K562 (cell line): ENCODE measurements around the gene B9D2. TPM values are rescaled to one million over a fixed set of nuclear protein-coding genes. Genes with fewer than 3 reads are reported as not detected.
A peak's percentile ranks its signal among the peaks of the same experiment; 100 is the strongest.

Source experiments
- ATF7 ChIP-seq: fragments of 450-650 bp; IDR thresholded peaks from 2 replicates; pipeline ENCODE4 v1.7.1; 2014; ENCODE audit warnings: mild to moderate bottlenecking, moderate library complexity
- EP400 ChIP-seq: fragments of 450-650 bp; IDR thresholded peaks from 2 replicates; pipeline ENCODE4 v1.6.1; 2017; ENCODE audit warnings: antibody characterized with exemption, mild to moderate bottlenecking, moderate library complexity
- FOXK2 ChIP-seq, 2 experiments: fragments of 450-650 bp; IDR thresholded peaks in 1 of 2; conservative IDR thresholded peaks in 1 of 2; 2 replicates each; pipeline ENCODE4 v1.6.1; 2016; ENCODE audit warnings: low read depth in 2 of 2, mild to moderate bottlenecking in 1 of 2
- FUS ChIP-seq: fragments of 200-400 bp; formaldehyde crosslinking; optimal IDR thresholded peaks from 2 replicates; pipeline ENCODE3; 2017; ENCODE audit warnings: low read depth, low read length
- GABPB1 ChIP-seq: sonication (generic); formaldehyde crosslinking; IDR thresholded peaks from 2 replicates; pipeline ENCODE4 v1.8.0; 2022; ENCODE audit warnings: mild to moderate bottlenecking, missing genetic modification reagents
- KLF16 ChIP-seq: IDR thresholded peaks from 2 replicates; pipeline ENCODE4 v1.6.1; 2016; ENCODE audit warnings: antibody characterized with exemption
- NONO ChIP-seq, 2 experiments: fragments of 200-400 bp in 1 of 2; fragments of 450-650 bp in 1 of 2; formaldehyde crosslinking in 1 of 2; IDR thresholded peaks; 2 replicates each; pipeline ENCODE4 v1.6.1; 2017; ENCODE audit warnings: low read depth in 2 of 2, mild to moderate bottlenecking in 2 of 2, moderate library complexity in 2 of 2, low read length in 1 of 2
- PTBP1 ChIP-seq: fragments of 200-400 bp; formaldehyde crosslinking; IDR thresholded peaks from 2 replicates; pipeline ENCODE4 v1.6.1; 2017; ENCODE audit warnings: low read depth, low read length
- RNF219 ChIP-seq: fragments of 250-450 bp; sonication (Bioruptor Pico); IDR thresholded peaks from 2 replicates; pipeline ENCODE4 v1.5.0; 2022; ENCODE audit warnings: mild to moderate bottlenecking
- SLC30A9 ChIP-seq: fragments of 250-450 bp; sonication (Bioruptor Pico); IDR thresholded peaks from 2 replicates; pipeline ENCODE4 v1.8.0; 2022; ENCODE audit warnings: mild to moderate bottlenecking, moderate library complexity
- TARDBP ChIP-seq: fragments of 450-650 bp; IDR thresholded peaks from 2 replicates; pipeline ENCODE4 v1.6.1; 2016
- ZFP30 ChIP-seq: fragments of 250-450 bp; sonication (Bioruptor Pico); IDR thresholded peaks from 2 replicates; pipeline ENCODE4 v1.8.0; 2022; ENCODE audit warnings: moderate library complexity, mild to moderate bottlenecking, inconsistent platforms, borderline replicate concordance
- ZNF316 ChIP-seq: fragments of 450-650 bp; IDR thresholded peaks from 2 replicates; pipeline ENCODE4 v1.6.1; 2016
- ZNF354B ChIP-seq: fragments of 250-450 bp; sonication (Bioruptor Pico); IDR thresholded peaks from 2 replicates; pipeline ENCODE4 v1.4.0; 2020
- ZNF561 ChIP-seq: fragments of 450-650 bp; formaldehyde crosslinking; conservative IDR thresholded peaks from 2 replicates; pipeline ENCODE4 v1.4.0; 2020; ENCODE audit warnings: mild to moderate bottlenecking, moderate library complexity
- ZNF766 ChIP-seq: fragments of 200-800 bp; sonication (Bioruptor generic); conservative IDR thresholded peaks from 2 replicates; pipeline ENCODE4 v1.6.1; 2016; ENCODE audit warnings: missing genetic modification characterization, missing compliant biosample characterization
- ZNF77 ChIP-seq: fragments of 250-450 bp; sonication (Bioruptor Pico); IDR thresholded peaks from 2 replicates; pipeline ENCODE4 v1.5.0; 2020
- polyA plus RNA-seq, 8 experiments: library from polyadenylated mRNA; depleted of rRNA in 4 of 8; stranded (reverse) in 5 of 8; unstranded in 3 of 8; fragments of >200 nt; fragmentation: Nextera tagmentation in 2 of 8; fragmentation: Illumina TruSeq in 1 of 8; extraction: Ambion mirVana in 2 of 8; extraction: Trizol in 1 of 8; gene quantifications; 2 replicates each; pipeline versions ENCODE4 v1.2.1 to v1.2.3, GENCODE V29; 2011 to 2014; ENCODE audit warnings: inconsistent platforms in 1 of 8, missing spikeins in 1 of 8
- total RNA-seq, 7 experiments: library from RNA; depleted of rRNA in 6 of 7; stranded (reverse); fragments of >200 nt in 6 of 7; fragmentation: Illumina TruSeq in 2 of 7; extraction: Trizol in 2 of 7; gene quantifications; 2 replicates each; pipeline versions ENCODE4 v1.2.1 to v1.2.3, GENCODE V29; 2011 to 2021; ENCODE audit warnings: low replicate concordance in 1 of 7
- TF ChIP-seq, protein P1 (sequence below): fragments of 250-450 bp; sonication (Bioruptor Pico); IDR thresholded peaks from 2 replicates; pipeline ENCODE4 v1.8.0; 2022; ENCODE audit warnings: inconsistent platforms, mild to moderate bottlenecking, moderate library complexity, borderline replicate concordance
- TF ChIP-seq, protein P2 (sequence below): sonication (generic); formaldehyde crosslinking; IDR thresholded peaks from 2 replicates; pipeline ENCODE4 v1.8.0; 2022; ENCODE audit warnings: mild to moderate bottlenecking, missing genetic modification reagents
- TF ChIP-seq, protein P3 (sequence below), 2 experiments: fragments of 150-350 bp in 1 of 2; IDR thresholded peaks; 2 replicates each; pipeline ENCODE4 v1.6.1; 2012 to 2016; ENCODE audit warnings: low read depth in 2 of 2, low read length in 2 of 2, mild to moderate bottlenecking in 1 of 2, moderate library complexity in 1 of 2
- TF ChIP-seq, protein P4 (sequence below): fragments of 250-450 bp; sonication (Bioruptor Pico); IDR thresholded peaks from 2 replicates; pipeline ENCODE4 v1.8.0; 2022; ENCODE audit warnings: moderate library complexity, mild to moderate bottlenecking, inconsistent platforms

Gene B9D2
- total and polyA plus RNA-seq, 9 of the 15 experiments (the other 6 are each of a cell fraction or from before 2014, with no cell fraction given), result 0.83 to 6.9 (median 2.8) TPM

DNA sequence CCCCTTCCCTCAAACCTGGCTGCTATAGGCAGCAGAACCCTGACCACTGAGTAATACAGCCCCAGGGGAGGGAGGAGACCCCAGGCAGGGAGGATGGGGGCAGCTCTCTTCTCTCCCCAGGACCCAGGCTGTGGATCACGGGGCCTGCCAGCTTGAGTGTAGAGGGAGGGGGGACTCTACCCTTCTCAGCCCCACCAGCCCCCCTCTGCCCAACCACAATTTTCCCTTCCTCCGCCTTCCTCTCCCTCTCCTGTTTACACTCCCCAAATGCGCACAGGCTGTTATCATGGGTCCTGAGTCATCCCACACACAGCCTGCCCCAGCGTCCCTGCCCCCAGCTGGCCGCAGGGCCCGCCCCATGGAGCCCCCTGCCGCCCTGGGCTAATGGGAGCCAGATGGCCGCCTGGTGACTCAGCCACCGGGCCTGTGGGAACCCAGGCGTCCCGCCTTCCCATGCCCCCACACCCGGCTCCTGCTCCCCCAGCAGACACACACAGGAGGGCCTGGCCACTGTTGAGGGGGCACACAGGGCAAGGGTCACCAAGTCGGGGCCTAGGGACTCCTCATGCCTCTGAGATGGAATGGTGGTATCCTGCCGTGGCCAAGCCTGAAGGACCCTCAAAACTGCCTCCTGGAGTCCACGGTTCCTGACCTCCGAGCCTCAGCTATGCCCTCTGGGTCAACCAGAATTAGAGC is 40.4 kb downstream of the B9D2 start (continued):
- TF ChIP-seq, protein P1, sequence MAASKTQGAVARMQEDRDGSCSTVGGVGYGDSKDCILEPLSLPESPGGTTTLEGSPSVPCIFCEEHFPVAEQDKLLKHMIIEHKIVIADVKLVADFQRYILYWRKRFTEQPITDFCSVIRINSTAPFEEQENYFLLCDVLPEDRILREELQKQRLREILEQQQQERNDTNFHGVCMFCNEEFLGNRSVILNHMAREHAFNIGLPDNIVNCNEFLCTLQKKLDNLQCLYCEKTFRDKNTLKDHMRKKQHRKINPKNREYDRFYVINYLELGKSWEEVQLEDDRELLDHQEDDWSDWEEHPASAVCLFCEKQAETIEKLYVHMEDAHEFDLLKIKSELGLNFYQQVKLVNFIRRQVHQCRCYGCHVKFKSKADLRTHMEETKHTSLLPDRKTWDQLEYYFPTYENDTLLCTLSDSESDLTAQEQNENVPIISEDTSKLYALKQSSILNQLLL (CRISPR knock-in tag), result no peak
- TF ChIP-seq, protein P2, sequence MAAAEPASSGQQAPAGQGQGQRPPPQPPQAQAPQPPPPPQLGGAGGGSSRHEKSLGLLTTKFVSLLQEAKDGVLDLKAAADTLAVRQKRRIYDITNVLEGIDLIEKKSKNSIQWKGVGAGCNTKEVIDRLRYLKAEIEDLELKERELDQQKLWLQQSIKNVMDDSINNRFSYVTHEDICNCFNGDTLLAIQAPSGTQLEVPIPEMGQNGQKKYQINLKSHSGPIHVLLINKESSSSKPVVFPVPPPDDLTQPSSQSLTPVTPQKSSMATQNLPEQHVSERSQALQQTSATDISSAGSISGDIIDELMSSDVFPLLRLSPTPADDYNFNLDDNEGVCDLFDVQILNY, result no peak
- TF ChIP-seq, protein P3, sequence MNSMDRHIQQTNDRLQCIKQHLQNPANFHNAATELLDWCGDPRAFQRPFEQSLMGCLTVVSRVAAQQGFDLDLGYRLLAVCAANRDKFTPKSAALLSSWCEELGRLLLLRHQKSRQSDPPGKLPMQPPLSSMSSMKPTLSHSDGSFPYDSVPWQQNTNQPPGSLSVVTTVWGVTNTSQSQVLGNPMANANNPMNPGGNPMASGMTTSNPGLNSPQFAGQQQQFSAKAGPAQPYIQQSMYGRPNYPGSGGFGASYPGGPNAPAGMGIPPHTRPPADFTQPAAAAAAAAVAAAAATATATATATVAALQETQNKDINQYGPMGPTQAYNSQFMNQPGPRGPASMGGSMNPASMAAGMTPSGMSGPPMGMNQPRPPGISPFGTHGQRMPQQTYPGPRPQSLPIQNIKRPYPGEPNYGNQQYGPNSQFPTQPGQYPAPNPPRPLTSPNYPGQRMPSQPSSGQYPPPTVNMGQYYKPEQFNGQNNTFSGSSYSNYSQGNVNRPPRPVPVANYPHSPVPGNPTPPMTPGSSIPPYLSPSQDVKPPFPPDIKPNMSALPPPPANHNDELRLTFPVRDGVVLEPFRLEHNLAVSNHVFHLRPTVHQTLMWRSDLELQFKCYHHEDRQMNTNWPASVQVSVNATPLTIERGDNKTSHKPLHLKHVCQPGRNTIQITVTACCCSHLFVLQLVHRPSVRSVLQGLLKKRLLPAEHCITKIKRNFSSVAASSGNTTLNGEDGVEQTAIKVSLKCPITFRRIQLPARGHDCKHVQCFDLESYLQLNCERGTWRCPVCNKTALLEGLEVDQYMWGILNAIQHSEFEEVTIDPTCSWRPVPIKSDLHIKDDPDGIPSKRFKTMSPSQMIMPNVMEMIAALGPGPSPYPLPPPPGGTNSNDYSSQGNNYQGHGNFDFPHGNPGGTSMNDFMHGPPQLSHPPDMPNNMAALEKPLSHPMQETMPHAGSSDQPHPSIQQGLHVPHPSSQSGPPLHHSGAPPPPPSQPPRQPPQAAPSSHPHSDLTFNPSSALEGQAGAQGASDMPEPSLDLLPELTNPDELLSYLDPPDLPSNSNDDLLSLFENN (IDR thresholded peaks at IDR 0.05; ENCODE audit: low read depth in 2 of 2, low read length in 2 of 2), result peak in 1 of 2 experiments; percentile 21; a peak in 1 of 4 replicates
- TF ChIP-seq ZNF766 (CRISPR knock-in tag) (peak; percentile 70), NONO (IDR thresholded peaks at IDR 0.05; ENCODE audit: low read depth in 2 of 2, low read length in 1 of 2) (peak in 1 of 2 experiments; percentile 30; a peak in 1 of 4 replicates), KLF16 (peak; percentile 79), RNF219 (CRISPR knock-in tag) (no peak), ZNF561 (CRISPR knock-in tag) (no peak), ZFP30 (no peak), ZNF77 (CRISPR knock-in tag) (no peak), PTBP1 (no peak), ZNF354B (no peak), FOXK2 (conservative IDR thresholded peaks at IDR 0.05 in 1 of 2, IDR thresholded peaks at IDR 0.05 in 1 of 2; ENCODE audit: low read depth in 2 of 2) (peak; percentile 98 to 99), GABPB1 (CRISPR knock-in tag) (no peak; the same call in 1 of the 2 replicates), SLC30A9 (no peak), ATF7 (peak; percentile 61; the same call in 1 of the 2 replicates), EP400 (peak; percentile 77; the same call in 1 of the 2 replicates), TARDBP (no peak), FUS (no peak), ZNF316 (peak; percentile 80)
- TF ChIP-seq, protein P4, sequence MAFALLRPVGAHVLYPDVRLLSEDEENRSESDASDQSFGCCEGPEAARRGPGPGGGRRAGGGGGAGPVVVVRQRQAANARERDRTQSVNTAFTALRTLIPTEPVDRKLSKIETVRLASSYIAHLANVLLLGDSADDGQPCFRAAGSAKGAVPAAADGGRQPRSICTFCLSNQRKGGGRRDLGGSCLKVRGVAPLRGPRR (CRISPR knock-in tag), result no peak
